NCI-H446 treated with DMSO at 0.1 percent for 48 hours (cell line): Measurements from ENCODE around the gene BBS1.
A peak's percentile ranks its signal among the peaks of the same experiment; 100 is the strongest.
"Not testable (repeated sequence)": the region's sequence is repeated elsewhere in the genome, so short reads cannot be mapped to it uniquely, and the experiment has no call there.

ENCODE experiments used
- DNase-seq: peaks from one replicate; lab custom pipeline; 2025; lab: John Stamatoyannopoulos, UW

BBS1 gene

GRCh38 chr11:66510271-66510989 lies at the start of gene BBS1:
Gene BBS1 (plus strand): TSS chr11:66510635. CDS start chr11:66510660, 25 bp downstream.
- peak; percentile 44 for DNase-seq

DNA sequence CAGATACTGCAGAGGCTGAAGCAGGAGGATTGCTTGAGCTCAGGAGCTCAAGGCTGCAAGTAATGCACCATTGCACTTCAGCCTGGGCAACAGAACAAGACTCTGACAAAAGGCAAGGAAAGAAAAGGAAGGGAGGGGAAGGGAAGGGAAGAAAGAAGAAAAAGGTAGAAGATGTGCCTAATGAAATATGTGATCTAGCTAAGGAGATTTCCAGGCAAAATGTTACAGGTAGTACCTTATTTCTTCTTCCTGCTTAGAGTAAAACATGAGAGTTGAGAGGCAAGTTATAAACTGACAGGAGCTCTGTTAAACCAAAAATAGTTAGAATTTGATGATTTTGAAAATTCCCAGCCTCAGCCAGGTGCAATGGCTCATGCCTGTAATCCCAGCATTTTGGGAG lies 48.4 kb upstream of the BBS1 start:
- no peak for DNase-seq

GRCh38 chr11:66462911-66463310 lies 47.5 kb upstream of the BBS1 start:
- no peak for DNase-seq

- DNase-seq = not testable (repeated sequence)
These were observed 46.3 kb upstream of the BBS1 start for GRCh38 chr11:66464116-66464515.

DNA sequence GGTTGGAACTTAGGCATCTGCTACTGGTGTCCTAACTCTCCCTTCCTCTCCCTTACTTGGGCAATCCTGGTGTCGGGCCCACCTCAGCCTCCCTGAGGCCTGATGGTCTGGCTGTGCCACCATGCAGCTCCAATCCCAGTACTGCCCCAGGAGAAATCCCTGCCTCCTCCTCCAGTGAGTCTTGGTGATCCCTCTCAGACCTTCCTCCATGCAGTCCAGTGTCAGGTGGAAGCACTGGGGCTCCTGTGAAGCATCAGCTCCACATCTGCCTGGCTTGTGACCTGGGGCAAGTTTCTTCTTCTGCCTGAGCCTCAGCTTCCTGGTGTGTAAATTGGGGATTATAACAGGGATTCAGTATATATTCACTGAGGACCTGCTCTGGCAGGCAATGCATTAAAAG lies 45.5 kb upstream of the BBS1 start:
- no peak for DNase-seq

DNA sequence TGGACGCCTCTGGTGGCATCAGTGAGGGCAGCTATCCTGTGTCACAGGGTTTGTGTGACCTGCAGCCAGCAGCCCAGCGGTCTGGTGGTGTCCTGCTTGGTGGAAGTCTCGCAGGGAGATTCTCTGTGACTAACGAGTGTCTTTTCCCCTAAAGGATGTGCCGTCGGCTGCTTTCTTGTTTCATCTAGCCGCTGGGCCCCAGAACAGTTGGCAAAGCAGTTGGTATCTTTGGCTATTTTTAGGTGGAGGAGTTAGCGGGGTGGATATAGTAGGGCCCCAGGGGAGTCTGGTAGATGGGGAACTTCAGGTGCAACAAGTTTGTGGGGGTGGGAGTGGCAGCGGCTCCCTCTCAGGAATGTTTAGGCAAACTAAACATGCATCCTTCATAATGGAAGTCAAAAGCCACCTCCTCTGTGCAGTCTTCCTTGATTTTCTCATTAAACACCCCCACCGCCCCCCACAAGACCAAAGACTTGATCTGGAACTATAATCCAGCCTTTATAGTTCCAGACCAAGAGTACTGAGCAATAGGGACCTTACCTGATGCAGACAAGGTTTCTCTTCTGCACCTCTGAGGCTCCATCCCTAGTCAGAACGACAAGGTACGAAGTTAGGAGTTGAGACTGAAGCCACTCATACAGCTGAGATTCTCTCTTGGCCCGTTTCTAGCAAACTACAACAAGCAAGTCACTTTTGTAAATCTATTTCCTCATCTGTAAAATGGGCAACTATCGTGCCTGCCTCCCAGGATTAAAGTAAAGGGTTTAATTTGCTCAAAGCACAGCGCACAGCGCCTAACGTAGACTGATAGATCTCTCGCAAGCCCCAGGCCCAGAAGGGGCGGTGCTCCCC lies 44.8 kb upstream of the BBS1 start:
- no peak for DNase-seq

DNA sequence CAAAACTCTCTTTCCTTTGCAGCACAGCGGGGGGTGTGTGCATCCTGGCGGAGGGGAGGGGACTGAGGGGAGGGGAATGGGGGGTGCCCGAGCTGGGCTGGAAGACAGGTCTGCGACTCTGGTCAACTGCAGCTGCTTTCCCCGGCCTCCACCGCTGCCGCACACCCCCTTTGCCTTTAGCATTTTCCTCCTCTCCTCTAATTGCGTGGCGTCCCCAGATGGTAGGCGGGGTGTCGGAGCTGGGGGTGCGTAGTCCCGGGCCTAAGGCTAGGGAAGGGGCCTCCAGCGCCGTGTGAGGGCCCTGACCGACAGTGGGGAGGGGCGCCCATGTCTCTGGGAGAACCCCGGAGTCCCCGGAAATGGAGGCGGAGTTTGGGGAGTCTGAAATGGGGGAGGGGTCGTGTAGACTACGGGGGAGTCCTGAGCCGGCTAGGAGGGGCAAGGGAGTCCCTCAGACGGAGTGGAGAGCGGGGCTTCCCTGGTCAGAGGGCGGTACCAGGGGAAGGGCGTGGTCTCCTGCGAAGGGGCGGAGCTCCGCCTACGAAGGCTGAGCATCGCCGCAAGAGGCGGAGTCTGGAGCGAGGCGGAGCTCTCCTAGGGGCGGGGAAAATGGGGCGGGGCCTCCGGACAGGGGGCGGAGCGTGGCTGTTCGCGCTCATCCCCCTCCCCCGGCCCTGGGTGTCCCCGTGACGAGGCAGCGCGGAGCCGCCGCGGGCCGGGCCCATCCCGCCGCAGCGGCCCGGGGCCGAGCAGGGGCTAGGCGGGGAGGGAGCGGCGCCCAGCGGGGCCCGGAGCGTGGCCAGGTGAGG lies 44.0 kb upstream of the BBS1 start, which contains the start of gene PELI3:
Gene PELI3 (plus strand): TSS at position 681 of the 809 bp plus-strand sequence. CDS start 1,224 bp downstream, outside the sequence.
- DNase-seq = peak; percentile 75

- no peak for DNase-seq
These were observed 43.3 kb upstream of the BBS1 start for GRCh38 chr11:66467034-66467659.

DNA sequence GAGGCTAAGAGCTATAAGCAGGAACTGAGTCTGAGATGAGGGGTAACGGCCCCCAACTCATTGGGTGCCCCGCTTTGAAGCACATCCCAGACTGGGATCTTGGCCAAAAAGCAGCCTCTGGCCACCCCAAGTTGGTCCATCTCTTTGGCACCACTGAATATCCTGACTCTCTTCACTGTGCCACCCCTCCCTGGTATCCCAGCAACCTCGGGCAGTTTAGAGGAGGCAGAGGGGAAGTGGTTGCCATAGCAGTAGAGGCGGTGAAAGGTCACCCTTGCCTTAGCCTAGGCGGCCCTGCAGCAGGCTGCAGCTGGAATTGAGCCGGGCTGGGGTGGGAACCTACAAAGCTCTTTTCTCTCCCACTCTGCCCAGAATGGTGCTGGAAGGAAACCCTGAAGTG lies 42.7 kb upstream of the BBS1 start:
- DNase-seq = no peak

DNA sequence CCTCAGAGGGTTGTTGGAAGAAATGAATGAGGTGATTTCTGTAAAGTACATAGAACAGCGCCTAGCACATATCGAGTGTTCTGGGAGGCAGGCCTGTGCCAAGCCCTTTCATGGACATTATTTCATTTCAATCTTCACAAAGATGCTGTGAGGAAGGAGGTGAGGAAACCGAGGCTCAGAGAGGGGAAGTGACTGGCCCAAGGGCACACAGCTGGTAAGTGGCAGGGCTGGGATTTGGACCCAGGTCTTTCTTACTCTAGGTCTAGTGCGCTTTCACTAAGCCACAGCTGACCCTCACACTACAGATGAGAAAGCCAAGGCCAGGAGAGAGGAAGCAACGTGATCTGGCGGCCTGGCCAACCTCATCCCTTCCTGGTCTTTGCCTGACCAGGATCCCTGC lies 41.7 kb upstream of the BBS1 start:
- no peak for DNase-seq

GRCh38 chr11:66469441-66469840 lies 41.0 kb upstream of the BBS1 start:
- no peak for DNase-seq

DNA sequence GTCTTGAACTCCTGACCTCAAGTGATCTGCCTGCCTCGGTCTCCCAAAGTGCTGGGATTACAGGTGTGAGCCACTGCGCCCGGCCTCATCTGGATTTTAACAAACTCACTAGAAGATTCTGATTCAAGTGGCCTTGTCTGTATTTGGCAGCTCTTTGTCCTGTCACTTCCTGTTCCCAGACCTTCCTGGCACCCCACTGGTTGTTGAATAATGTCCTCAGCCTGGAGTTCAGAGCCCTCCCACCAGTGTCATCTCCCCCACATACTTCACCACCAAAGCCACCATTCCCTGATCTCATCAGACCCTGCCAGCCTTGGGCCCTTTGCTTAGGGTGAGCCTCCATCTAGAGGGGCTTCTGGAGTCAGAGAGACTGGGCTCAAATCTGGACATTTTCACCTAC lies 40.4 kb upstream of the BBS1 start:
- DNase-seq = no peak

- no peak for DNase-seq
These were observed 39.3 kb upstream of the BBS1 start for GRCh38 chr11:66471142-66471541.

- DNase-seq = no peak
These were observed 38.4 kb upstream of the BBS1 start for GRCh38 chr11:66472054-66472453.

GRCh38 chr11:66473167-66473566 lies 37.3 kb upstream of the BBS1 start:
- no peak for DNase-seq

- no peak for DNase-seq
These were observed 36.6 kb upstream of the BBS1 start for GRCh38 chr11:66473608-66474515.

DNA sequence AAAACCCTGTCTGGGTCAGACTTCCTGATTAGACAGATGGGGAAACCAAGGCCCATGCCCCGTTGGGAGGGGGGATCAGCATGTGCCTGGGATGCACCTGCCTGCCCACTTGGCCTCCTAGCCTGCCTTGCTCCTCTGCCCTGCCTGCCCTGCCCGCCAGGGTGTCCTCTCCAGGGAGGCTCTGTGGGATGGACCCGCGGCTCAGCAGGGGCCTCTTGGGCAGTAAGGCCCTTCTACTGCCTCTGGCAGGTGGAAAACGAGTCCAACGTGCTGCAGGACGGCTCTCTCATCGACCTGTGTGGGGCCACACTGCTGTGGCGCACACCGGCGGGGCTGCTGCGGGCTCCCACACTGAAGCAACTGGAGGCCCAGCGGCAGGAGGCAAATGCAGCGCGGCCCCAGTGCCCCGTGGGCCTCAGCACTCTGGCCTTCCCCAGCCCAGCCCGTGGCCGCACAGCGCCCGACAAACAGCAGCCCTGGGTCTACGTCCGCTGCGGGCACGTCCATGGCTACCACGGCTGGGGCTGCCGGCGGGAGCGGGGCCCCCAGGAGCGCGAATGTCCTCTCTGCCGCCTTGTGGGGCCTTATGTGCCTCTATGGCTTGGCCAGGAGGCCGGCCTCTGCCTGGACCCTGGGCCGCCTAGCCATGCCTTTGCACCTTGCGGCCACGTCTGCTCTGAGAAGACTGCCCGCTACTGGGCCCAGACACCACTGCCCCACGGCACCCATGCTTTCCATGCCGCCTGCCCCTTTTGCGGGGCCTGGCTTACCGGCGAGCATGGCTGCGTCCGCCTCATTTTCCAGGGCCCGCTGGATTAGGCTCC lies 34.9 kb upstream of the BBS1 start:
- DNase-seq = no peak

GRCh38 chr11:66476173-66476840 lies 34.1 kb upstream of the BBS1 start:
- no peak for DNase-seq

DNA sequence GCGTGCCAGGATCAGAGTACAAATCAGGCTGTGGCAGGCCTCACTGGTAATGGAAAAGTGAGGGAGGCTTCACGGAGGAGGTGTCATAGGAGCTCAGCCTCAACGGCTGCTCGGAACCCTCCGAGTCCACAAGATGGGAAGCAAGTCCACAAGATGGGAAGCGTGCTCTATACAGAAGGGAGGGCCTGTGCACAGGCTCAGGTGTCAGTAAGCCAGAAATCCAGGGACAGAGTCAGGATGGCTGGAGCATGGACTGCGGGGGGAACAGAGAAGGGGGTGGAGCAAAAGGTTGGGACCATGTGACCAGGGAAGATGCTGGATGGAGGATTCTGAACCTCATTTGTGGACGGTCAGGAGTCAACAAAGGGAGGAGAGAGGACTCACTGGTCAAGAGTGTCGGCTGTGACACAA lies 33.6 kb upstream of the BBS1 start:
- no peak for DNase-seq
